GM18517 (cell line): ENCODE measurements around the gene NTF3.

ENCODE experiments used
- ATAC-seq: cut with Tn5 transposase; IDR thresholded peaks from one replicate; pipeline ENCODE4 v1.9.1; 2021; ENCODE audit warnings: mild to moderate bottlenecking, moderate library complexity; ENCODE audit not compliant: unreplicated experiment

Gene NTF3

GRCh38 chr12:5456030-5456429 is 24.1 kb downstream of the NTF3 start:
- ATAC-seq, result no peak

GRCh38 chr12:5456906-5457305 is 25.0 kb downstream of the NTF3 start:
- ATAC-seq, result no peak

- ATAC-seq, result no peak
Measured at GRCh38 chr12:5458229-5459050, 26.5 kb downstream of the NTF3 start.

GRCh38 chr12:5459051-5459782 is 27.3 kb downstream of the NTF3 start:
- ATAC-seq, result no peak

GRCh38 chr12:5460817-5461216 is 28.9 kb downstream of the NTF3 start:
- ATAC-seq, result no peak

GRCh38 chr12:5461966-5462365 is 30.1 kb downstream of the NTF3 start:
- no peak for ATAC-seq

- no peak for ATAC-seq
Measured at GRCh38 chr12:5464096-5464495, 32.2 kb downstream of the NTF3 start.

GRCh38 chr12:5465384-5465783 is 33.5 kb downstream of the NTF3 start:
- ATAC-seq, result no peak

GRCh38 chr12:5466521-5466960 is 34.6 kb downstream of the NTF3 start:
- no peak for ATAC-seq

- no peak for ATAC-seq
Measured at GRCh38 chr12:5467931-5468330, 36.0 kb downstream of the NTF3 start.

GRCh38 chr12:5470221-5470620 is 38.3 kb downstream of the NTF3 start:
- ATAC-seq, result no peak

GRCh38 chr12:5470703-5471102 is 38.8 kb downstream of the NTF3 start:
- ATAC-seq, result no peak

GRCh38 chr12:5473076-5473782 is 41.3 kb downstream of the NTF3 start:
- ATAC-seq, result no peak

GRCh38 chr12:5473783-5474116 is 41.8 kb downstream of the NTF3 start:
- no peak for ATAC-seq

GRCh38 chr12:5476356-5476755 is 44.4 kb downstream of the NTF3 start:
- no peak for ATAC-seq

GRCh38 chr12:5478081-5478706 is 46.3 kb downstream of the NTF3 start:
- ATAC-seq, result no peak

GRCh38 chr12:5479761-5480160 is 47.9 kb downstream of the NTF3 start:
- no peak for ATAC-seq

GRCh38 chr12:5480218-5480937 is 48.5 kb downstream of the NTF3 start:
- no peak for ATAC-seq

- no peak for ATAC-seq
Measured at GRCh38 chr12:5480938-5481303, 49.0 kb downstream of the NTF3 start.

- no peak for ATAC-seq
Measured at GRCh38 chr12:5481645-5482044, 49.7 kb downstream of the NTF3 start.

GRCh38 chr12:5484426-5484825 is 52.5 kb downstream of the NTF3 start:
- no peak for ATAC-seq
